NOMO-1 (cell line): ENCODE data around the gene MACROD2.
"Not testable (repeated sequence)": the region's sequence is repeated elsewhere in the genome, so short reads cannot be mapped to it uniquely, and the experiment has no call there.

Source experiments
- DNase-seq, 2 experiments: peaks; one replicate each; lab custom pipeline; 2025; ENCODE audit not compliant: unreplicated experiment in 2 of 2; lab: John Stamatoyannopoulos, UW

Gene MACROD2

GRCh38 chr20:15498926-15499325 lies 1503.6 kb downstream of the MACROD2 start:
- DNase-seq: no peak

DNA sequence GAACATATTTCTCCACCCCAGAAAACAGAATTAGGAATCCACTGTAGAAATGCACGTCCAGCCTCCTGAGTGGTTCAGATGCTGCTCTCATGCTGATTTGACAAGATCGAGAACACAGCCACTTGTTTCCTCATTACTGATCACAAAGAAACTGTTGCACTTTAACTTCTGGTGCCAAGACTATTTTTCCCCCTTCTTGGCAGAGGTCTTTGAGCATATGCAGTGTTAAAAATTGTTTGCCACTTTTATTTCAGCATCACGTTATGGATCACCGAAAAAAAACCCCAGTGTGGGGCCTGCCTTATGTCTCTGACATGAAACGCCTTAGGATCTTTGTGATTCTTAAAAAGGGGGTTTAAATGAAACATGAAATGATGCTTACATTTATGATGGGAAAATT lies 1511.0 kb downstream of the MACROD2 start:
- no peak for DNase-seq

DNA sequence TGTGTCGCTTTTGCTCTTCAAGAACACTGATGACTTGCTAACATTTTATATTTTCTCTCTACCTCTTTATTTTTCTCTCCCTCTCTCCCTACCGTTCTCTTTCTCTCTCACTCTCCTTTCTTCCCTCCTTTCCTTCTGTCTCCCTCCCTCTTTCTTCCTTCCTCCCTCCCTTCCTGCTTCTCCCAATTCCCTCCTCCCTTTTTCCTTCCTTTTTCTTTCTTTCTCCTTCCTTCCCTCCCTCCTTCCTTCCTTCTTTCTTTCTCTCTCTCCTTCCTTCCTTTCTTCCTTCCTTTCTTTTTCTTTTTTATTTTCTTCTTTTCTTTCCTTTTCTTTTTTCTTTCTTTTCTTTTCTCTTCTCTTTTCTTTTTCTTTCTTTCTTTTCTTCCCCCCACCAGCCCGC lies 1511.8 kb downstream of the MACROD2 start:
- no peak for DNase-seq

GRCh38 chr20:15511551-15511950 lies 1516.2 kb downstream of the MACROD2 start:
- DNase-seq: peak; percentile 15 to 47

- DNase-seq: no peak
These were observed 1517.6 kb downstream of the MACROD2 start for GRCh38 chr20:15512916-15513315.

DNA sequence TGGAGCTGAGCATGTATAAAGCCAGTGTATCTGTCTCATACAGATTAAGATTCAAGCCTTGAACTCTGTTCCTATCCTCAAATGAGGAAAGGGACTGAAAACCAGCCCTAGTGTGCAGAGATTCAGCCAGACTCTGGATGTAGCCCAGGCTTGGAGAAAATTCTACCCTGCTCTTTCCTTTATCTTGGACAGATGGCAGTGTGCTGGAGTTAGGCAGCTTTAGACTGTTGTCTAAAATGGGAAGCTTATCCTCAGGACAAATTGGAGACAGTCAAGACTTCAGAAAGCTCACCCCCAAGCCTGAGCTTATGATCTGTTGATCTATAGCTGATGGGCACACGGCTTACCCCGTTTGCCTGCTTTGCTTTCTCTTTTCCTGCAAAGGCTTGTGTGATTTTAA lies 1520.4 kb downstream of the MACROD2 start:
- DNase-seq: no peak

DNA sequence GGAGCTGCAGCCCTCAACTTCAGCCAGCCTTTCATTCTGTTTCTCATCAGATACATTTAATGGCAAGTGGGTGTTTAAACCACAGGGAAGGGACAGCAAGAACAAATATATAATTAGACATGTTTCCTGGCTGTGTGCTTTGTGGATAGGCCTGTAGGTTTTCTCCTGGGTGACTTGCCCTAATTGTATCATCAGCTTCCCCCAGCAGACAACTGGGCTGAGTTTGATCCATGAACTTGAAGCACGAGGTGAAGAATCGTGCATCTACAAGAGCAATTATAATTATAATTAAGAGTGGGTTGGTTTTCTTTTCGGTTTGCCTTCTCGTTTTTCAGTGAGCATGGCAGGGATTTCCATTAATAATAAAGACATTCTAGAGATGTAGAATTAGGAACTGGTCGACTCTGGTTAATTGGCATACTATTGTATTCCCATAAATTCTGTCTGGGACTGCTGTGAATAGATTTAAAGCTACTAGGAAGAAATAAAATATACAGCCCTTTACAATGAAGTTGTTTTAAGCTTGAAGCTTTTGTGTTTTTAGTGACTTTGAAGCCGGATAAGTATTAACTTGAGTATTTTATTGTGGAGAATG lies 1525.7 kb downstream of the MACROD2 start:
- DNase-seq: no peak

GRCh38 chr20:15523400-15523799 lies 1528.1 kb downstream of the MACROD2 start:
- DNase-seq: no peak

DNA sequence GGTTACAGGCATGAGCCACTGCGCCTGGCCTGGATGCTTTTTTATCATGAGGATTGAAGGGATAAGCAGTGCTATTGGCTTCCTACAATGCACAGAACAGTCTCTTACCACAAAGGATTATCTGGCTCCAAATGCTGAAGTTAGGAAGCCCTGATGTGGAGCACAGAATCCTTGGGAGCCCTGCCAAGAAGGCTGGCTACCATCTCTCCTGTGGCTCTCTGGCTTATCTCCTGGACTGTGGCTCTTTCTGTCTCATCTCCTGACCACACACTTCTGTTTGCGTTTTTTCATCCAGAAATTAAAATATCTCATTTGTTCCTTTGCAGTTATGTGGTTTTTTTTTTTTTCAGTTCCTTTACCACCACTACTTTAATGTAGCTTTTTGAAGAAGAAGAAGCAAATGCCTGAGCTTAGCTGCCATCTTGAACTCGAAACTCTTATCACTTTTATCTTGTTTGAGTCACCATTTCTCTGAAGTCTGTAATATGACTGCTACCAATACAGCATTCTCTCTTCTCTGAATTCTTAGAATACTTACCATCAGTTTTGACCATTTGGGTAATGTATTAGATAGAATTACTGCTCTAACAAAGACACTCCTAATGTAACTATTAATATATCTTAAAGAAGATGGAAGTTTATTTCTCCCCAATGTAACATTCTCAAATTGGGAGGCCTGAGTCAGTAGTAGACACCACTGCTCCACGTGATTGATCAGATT lies 1533.2 kb downstream of the MACROD2 start:
- no peak for DNase-seq

DNA sequence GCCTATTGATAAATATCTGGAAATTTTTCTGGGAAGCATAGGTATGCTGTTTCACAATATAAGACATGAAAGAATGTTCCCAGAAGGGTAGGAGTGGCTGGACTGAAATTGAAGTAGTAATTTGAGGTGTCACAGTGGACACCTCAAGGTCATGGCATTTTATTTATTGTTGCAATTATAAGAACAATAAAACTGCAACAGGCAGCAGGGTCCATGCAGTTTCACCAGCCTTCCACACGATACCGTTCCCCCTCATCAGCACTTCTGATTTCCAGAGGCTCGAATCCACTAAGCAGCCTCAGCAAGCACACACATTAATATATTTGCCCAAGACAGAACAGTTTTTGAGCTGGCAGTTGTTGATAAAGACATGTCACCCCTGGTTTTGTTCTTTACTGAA lies 1540.5 kb downstream of the MACROD2 start:
- no peak for DNase-seq

- not testable (repeated sequence) for DNase-seq
These were observed 1541.9 kb downstream of the MACROD2 start for GRCh38 chr20:15537200-15537599.

DNA sequence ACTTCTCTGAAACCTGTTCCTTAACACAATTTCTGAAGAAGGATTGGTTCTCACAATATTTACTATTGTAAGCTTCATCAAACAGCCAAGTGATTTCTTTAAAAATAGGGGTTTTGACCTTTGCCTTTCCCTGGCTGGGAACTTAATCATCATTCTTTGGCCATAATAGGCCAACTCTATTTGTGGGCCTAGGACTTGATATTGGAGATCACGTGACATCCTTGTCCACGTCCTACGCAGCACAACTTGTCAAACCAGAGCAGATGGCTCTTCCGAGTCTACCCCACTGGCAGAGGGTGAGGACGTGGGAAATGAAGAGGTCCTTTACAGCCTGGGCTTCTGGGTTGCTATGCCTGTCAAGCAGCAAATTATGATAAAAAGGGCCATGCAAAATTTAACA lies 1547.3 kb downstream of the MACROD2 start:
- no peak for DNase-seq

GRCh38 chr20:15544742-15545141 lies 1549.4 kb downstream of the MACROD2 start:
- DNase-seq: no peak

DNA sequence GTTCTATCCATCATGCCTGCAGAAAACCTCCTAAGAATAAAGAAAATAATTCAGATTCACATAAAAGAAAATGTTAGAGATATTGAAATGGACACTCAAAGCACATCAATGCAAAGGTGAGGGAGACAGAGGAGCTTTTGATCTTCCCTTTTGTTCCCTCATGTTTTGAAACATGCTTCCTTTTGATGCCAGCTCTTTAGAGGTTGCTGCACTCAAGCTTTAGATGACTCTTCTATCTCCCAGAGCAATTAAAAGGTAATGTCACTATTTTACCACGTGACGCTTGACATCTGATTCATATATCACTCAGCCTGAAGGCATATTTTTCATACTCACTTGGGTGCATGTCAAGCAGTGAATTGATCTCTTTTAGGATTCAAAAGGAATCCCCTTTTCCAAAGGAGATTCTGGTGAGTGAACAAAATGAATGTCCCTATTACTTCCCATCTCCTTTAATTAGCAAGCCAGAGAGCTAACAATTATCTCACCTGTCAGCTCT lies 1551.3 kb downstream of the MACROD2 start:
- DNase-seq: no peak

DNA sequence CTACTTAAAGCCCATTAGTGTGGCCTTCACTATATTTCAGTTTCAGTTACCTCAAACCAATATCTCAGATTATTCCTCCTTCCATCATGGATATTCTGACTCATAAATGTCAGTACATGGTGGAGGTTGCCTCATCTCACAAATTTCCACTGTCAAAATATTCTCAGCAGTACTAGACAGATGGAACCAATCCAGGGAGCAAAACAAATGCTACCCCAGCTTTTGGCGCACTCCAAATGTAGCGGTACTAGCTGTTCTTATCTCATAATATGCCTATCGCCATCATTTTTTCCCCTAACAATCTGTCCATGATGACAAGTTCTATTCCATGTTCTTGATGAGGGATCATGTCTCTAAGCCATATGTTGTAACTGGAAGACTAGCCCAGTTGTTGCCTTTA lies 1551.8 kb downstream of the MACROD2 start:
- DNase-seq: no peak

DNA sequence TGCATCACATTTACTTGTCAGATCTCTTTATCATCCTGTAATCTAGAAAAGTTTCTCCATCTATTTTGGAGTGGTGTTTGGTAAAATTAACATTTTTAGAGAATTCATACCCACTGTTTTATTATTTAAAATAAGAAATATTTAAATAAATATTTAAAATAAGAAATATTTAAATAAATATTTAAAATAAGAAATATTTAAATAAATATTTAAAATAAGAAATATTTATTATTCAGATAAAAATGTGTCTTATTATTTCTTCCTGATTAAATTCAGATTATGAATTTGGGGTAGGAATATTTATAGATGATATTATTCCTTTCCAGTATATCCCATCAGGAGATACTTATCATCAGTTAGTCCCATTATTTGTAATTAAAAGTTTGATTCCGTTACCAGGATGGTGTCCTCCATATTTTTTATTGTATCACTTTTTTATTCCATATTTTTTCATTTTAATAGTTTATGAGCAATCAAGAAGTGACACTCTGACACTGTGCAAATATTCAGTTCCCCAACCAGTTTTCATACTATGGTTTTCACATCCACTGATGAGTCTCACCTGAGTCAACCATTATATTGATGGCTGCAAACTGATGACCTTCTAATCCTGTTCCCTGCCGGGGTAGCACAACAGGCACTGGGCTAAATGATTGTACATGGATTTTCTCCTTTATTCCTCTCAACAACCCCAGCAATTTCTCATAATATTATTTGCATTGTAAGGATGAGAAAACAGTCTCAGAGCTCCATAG lies 1555.0 kb downstream of the MACROD2 start:
- no peak for DNase-seq

GRCh38 chr20:15555913-15556312 lies 1560.6 kb downstream of the MACROD2 start:
- DNase-seq: no peak

DNA sequence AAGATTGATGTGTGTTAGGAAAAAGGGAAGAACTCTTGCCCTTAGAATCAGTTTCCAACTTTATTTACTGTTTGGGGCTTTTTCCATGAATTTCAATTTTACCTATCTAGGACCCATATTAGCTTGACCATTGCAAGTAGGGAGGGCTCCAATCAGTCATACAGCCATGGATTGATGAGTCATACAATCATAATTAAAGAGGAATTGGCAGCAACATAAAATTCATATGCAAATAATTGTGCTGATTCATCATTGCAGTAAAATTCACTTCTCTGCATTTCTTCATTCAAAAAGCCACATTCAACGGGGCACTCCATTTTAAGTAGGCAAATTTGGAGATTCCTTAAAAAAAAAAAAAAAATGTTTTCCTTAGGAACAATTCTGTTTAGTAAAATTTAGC lies 1561.6 kb downstream of the MACROD2 start:
- no peak for DNase-seq

- DNase-seq: no peak
These were observed 1565.8 kb downstream of the MACROD2 start for GRCh38 chr20:15561070-15561569.

- DNase-seq: no peak
These were observed 1566.5 kb downstream of the MACROD2 start for GRCh38 chr20:15561707-15562404.

- DNase-seq: no peak
These were observed 1568.5 kb downstream of the MACROD2 start for GRCh38 chr20:15563836-15564235.
